SK-N-SH treated with all-trans-retinoic acid at 6 μM for 48 hours (cell line): ENCODE measurements around the gene BACH2.

Source experiments
- ATAC-seq: fragments of 200-7000 bp; cut with Tn5 transposase; 3 replicates; pipeline ENCODE4 v1.9.1; 2020; ENCODE audit warnings: mild to moderate bottlenecking, moderate library complexity
- ARNTL ChIP-seq: fragments of 450-650 bp; formaldehyde crosslinking; IDR thresholded peaks from 2 replicates; pipeline ENCODE4 v1.5.0; 2020; ENCODE audit warnings: low read depth, mild to moderate bottlenecking, moderate library complexity, borderline replicate concordance
- BACH2 ChIP-seq: fragments of 250-450 bp; sonication (Bioruptor Pico); IDR thresholded peaks from 2 replicates; pipeline ENCODE4 v1.9.0; 2021; ENCODE audit warnings: mild to moderate bottlenecking, borderline replicate concordance
- CREB5 ChIP-seq: fragments of 250-450 bp; sonication (Bioruptor Pico); IDR thresholded peaks from 2 replicates; pipeline ENCODE4 v1.5.1; 2020; ENCODE audit warnings: low read depth, mild to moderate bottlenecking, moderate library complexity
- CSDC2 ChIP-seq: fragments of 250-450 bp; sonication (Bioruptor Pico); IDR thresholded peaks from 2 replicates; pipeline ENCODE4 v1.5.0; 2020; ENCODE audit warnings: mild to moderate bottlenecking, moderate library complexity
- ESRRG ChIP-seq: fragments of 250-450 bp; sonication (Bioruptor Pico); IDR thresholded peaks from 2 replicates; pipeline ENCODE4 v1.6.1; 2021; ENCODE audit warnings: mild to moderate bottlenecking
- GLIS3 ChIP-seq: fragments of 250-450 bp; sonication (Bioruptor Pico); IDR thresholded peaks from 2 replicates; pipeline ENCODE4 v1.5.0; 2020; ENCODE audit warnings: mild to moderate bottlenecking, moderate library complexity
- OSR1 ChIP-seq: fragments of 250-450 bp; sonication (Bioruptor Pico); IDR thresholded peaks from 2 replicates; pipeline ENCODE4 v1.8.0; 2022; ENCODE audit warnings: moderate library complexity, mild to moderate bottlenecking, inconsistent platforms
- PPARA ChIP-seq: fragments of 250-450 bp; sonication (Bioruptor Pico); IDR thresholded peaks from 2 replicates; pipeline ENCODE4 v1.5.0; 2020; ENCODE audit warnings: mild to moderate bottlenecking, borderline replicate concordance
- RARB ChIP-seq: fragments of 250-450 bp; sonication (Bioruptor Pico); IDR thresholded peaks from 2 replicates; pipeline ENCODE4 v1.8.0; 2021; ENCODE audit warnings: mild to moderate bottlenecking, moderate library complexity
- SNAI2 ChIP-seq: fragments of 250-450 bp; sonication (Bioruptor Pico); IDR thresholded peaks from 2 replicates; pipeline ENCODE4 v1.5.0; 2020; ENCODE audit warnings: mild to moderate bottlenecking, moderate library complexity
- TCF4 ChIP-seq: fragments of 250-450 bp; sonication (Bioruptor Pico); IDR thresholded peaks from 2 replicates; pipeline ENCODE4 v1.8.0; 2021; ENCODE audit warnings: mild to moderate bottlenecking, moderate library complexity, borderline replicate concordance
- TOX ChIP-seq: fragments of 250-450 bp; sonication (Bioruptor Pico); IDR thresholded peaks from 2 replicates; pipeline ENCODE4 v1.8.0; 2021; ENCODE audit warnings: mild to moderate bottlenecking, moderate library complexity, borderline replicate concordance
- ZC3H10 ChIP-seq: fragments of 250-450 bp; sonication (Bioruptor Pico); IDR thresholded peaks from 2 replicates; pipeline ENCODE4 v1.5.1; 2021; ENCODE audit warnings: mild to moderate bottlenecking, moderate library complexity
- ZFP3 ChIP-seq: fragments of 250-450 bp; sonication (Bioruptor Pico); IDR thresholded peaks from 2 replicates; pipeline ENCODE4 v1.5.0; 2020; ENCODE audit warnings: mild to moderate bottlenecking, moderate library complexity
- ZFP30 ChIP-seq: fragments of 450-650 bp; formaldehyde crosslinking; IDR thresholded peaks from 2 replicates; pipeline ENCODE4 v1.5.0; 2022; ENCODE audit warnings: mild to moderate bottlenecking, moderate library complexity
- ZNF565 ChIP-seq: fragments of 450-650 bp; formaldehyde crosslinking; conservative IDR thresholded peaks from 2 replicates; pipeline ENCODE4 v1.5.0; 2020; ENCODE audit warnings: low read depth, mild to moderate bottlenecking, moderate library complexity
- ZNF70 ChIP-seq: fragments of 450-650 bp; formaldehyde crosslinking; IDR thresholded peaks from 2 replicates; pipeline ENCODE4 v1.5.0; 2020; ENCODE audit warnings: mild to moderate bottlenecking, moderate library complexity
- ZNF8 ChIP-seq: fragments of 450-650 bp; formaldehyde crosslinking; IDR thresholded peaks from 2 replicates; pipeline ENCODE4 v1.5.0; 2020; ENCODE audit warnings: mild to moderate bottlenecking, moderate library complexity
- TF ChIP-seq, protein P1 (sequence below): fragments of 250-450 bp; sonication (Bioruptor Pico); IDR thresholded peaks from 2 replicates; pipeline ENCODE4 v1.5.1; 2021; ENCODE audit warnings: mild to moderate bottlenecking, moderate library complexity
- TF ChIP-seq, protein P2 (sequence below): fragments of 250-450 bp; sonication (Bioruptor Pico); IDR thresholded peaks from 2 replicates; pipeline ENCODE4 v1.5.0; 2020; ENCODE audit warnings: mild to moderate bottlenecking, moderate library complexity
- TF ChIP-seq, protein P3 (sequence below): fragments of 250-450 bp; sonication (Bioruptor Pico); IDR thresholded peaks from 2 replicates; pipeline ENCODE4 v1.8.0; 2020; ENCODE audit warnings: mild to moderate bottlenecking, moderate library complexity, borderline replicate concordance
- TF ChIP-seq, protein P4 (sequence below): fragments of 250-450 bp; sonication (Bioruptor Pico); IDR thresholded peaks from 2 replicates; pipeline ENCODE4 v1.8.0; 2021; ENCODE audit warnings: low read depth, mild to moderate bottlenecking, moderate library complexity, borderline replicate concordance

BACH2 gene

DNA sequence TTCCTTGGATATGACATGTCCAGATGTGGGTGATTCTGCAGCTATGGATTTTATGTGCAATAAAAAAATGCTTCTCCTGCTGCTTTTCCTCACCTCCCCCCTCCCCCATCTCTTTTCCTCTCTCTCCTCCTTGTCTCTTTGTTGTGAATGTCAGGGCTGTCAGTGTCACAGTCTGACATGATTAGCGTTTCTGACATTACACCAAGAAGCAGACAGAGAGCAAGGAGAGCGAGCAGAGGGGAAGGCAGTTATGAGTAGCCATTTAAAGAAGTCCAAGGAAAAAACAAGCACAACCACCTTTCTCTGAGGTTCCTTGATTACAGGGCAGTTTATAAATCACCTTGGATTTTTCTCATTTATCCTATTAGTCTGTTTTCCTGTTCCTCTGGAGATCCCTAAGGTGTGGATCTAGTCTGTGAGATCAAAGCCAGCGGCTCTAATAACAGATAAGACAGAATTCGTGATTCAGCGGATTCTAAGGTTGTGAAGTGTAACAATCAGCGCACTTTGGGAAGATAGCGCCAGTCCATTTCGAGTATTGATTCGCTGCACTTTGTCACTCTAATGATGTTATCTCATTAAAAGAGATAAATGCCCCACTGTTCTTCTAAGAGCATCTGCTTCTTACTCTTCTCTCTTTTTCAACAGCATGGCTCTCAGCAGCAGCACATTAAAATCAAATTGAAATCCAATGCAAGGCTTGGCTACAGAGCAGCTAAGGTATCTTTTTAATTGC is 101.4 kb downstream of the BACH2 start (continued):
- TF ChIP-seq RARB: no peak

DNA sequence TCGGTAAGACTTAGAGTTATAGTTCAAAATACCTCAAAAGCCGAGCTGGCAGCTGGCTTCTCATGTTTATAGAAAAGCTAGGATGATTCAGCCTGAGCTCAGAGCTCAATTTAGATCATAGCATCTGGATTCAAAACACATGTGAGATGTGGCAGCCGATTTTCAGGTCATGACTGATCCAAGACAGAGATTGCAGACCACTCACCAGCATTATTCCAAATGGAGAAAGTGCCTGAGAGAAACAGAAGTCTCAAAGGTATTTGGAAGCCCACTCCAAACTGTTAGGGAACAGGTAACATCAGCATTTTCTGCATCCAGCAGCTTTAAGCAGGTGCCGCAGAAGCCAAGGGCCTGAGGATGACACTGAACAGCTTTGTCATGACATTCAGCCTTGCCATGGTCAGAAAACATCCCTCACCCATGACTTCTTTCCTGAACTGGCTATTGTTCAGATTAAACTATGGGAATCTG is 102.2 kb downstream of the BACH2 start:
- ATAC-seq: peak; percentile 92
- TF ChIP-seq RARB (no peak), ZNF565 (no peak), ARNTL (CRISPR knock-in tag) (no peak), ZNF70 (no peak), TOX (CRISPR knock-in tag) (no peak), OSR1 (no peak), ZC3H10 (CRISPR knock-in tag) (no peak), ZNF8 (no peak), SNAI2 (CRISPR knock-in tag) (0 out of 2 replicates have a peak, but pooled peaks have one; percentile 20), CREB5 (peak; percentile 30; the same call in 1 of the 2 replicates), TCF4 (peak; percentile 92; the same call in 1 of the 2 replicates), GLIS3 (CRISPR knock-in tag) (no peak), CSDC2 (CRISPR knock-in tag) (no peak), ESRRG (no peak)
- TF ChIP-seq, protein P1, sequence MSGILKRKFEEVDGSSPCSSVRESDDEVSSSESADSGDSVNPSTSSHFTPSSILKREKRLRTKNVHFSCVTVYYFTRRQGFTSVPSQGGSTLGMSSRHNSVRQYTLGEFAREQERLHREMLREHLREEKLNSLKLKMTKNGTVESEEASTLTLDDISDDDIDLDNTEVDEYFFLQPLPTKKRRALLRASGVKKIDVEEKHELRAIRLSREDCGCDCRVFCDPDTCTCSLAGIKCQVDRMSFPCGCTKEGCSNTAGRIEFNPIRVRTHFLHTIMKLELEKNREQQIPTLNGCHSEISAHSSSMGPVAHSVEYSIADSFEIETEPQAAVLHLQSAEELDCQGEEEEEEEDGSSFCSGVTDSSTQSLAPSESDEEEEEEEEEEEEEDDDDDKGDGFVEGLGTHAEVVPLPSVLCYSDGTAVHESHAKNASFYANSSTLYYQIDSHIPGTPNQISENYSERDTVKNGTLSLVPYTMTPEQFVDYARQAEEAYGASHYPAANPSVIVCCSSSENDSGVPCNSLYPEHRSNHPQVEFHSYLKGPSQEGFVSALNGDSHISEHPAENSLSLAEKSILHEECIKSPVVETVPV (CRISPR knock-in tag): no peak
- TF ChIP-seq, protein P2, sequence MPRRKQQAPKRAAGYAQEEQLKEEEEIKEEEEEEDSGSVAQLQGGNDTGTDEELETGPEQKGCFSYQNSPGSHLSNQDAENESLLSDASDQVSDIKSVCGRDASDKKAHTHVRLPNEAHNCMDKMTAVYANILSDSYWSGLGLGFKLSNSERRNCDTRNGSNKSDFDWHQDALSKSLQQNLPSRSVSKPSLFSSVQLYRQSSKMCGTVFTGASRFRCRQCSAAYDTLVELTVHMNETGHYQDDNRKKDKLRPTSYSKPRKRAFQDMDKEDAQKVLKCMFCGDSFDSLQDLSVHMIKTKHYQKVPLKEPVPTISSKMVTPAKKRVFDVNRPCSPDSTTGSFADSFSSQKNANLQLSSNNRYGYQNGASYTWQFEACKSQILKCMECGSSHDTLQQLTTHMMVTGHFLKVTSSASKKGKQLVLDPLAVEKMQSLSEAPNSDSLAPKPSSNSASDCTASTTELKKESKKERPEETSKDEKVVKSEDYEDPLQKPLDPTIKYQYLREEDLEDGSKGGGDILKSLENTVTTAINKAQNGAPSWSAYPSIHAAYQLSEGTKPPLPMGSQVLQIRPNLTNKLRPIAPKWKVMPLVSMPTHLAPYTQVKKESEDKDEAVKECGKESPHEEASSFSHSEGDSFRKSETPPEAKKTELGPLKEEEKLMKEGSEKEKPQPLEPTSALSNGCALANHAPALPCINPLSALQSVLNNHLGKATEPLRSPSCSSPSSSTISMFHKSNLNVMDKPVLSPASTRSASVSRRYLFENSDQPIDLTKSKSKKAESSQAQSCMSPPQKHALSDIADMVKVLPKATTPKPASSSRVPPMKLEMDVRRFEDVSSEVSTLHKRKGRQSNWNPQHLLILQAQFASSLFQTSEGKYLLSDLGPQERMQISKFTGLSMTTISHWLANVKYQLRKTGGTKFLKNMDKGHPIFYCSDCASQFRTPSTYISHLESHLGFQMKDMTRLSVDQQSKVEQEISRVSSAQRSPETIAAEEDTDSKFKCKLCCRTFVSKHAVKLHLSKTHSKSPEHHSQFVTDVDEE: peak; percentile 62; the same call in 1 of the 2 replicates
- TF ChIP-seq, protein P3, sequence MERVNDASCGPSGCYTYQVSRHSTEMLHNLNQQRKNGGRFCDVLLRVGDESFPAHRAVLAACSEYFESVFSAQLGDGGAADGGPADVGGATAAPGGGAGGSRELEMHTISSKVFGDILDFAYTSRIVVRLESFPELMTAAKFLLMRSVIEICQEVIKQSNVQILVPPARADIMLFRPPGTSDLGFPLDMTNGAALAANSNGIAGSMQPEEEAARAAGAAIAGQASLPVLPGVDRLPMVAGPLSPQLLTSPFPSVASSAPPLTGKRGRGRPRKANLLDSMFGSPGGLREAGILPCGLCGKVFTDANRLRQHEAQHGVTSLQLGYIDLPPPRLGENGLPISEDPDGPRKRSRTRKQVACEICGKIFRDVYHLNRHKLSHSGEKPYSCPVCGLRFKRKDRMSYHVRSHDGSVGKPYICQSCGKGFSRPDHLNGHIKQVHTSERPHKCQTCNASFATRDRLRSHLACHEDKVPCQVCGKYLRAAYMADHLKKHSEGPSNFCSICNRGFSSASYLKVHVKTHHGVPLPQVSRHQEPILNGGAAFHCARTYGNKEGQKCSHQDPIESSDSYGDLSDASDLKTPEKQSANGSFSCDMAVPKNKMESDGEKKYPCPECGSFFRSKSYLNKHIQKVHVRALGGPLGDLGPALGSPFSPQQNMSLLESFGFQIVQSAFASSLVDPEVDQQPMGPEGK (CRISPR knock-in tag): no peak
- TF ChIP-seq, all 23 proteins: peak for 4

GRCh38 chr6:90193359-90193758 is 103.3 kb downstream of the BACH2 start:
- TF ChIP-seq TCF4 (no peak), ZFP3 (CRISPR knock-in tag) (no peak), OSR1 (no peak), BACH2 (CRISPR knock-in tag) (no peak), ZFP30 (CRISPR knock-in tag) (no peak)
- TF ChIP-seq, protein P1 (CRISPR knock-in tag): no peak
- ATAC-seq: no peak

GRCh38 chr6:90192857-90193256 is 103.8 kb downstream of the BACH2 start:
- ATAC-seq: no peak
- TF ChIP-seq, protein P1 (CRISPR knock-in tag): no peak
- TF ChIP-seq RARB (no peak), PPARA (CRISPR knock-in tag) (no peak), ZFP30 (CRISPR knock-in tag) (no peak), OSR1 (no peak), ZNF565 (no peak), ESRRG (no peak), ZFP3 (CRISPR knock-in tag) (no peak)
- TF ChIP-seq, protein P3 (CRISPR knock-in tag): no peak
- TF ChIP-seq, protein P4, sequence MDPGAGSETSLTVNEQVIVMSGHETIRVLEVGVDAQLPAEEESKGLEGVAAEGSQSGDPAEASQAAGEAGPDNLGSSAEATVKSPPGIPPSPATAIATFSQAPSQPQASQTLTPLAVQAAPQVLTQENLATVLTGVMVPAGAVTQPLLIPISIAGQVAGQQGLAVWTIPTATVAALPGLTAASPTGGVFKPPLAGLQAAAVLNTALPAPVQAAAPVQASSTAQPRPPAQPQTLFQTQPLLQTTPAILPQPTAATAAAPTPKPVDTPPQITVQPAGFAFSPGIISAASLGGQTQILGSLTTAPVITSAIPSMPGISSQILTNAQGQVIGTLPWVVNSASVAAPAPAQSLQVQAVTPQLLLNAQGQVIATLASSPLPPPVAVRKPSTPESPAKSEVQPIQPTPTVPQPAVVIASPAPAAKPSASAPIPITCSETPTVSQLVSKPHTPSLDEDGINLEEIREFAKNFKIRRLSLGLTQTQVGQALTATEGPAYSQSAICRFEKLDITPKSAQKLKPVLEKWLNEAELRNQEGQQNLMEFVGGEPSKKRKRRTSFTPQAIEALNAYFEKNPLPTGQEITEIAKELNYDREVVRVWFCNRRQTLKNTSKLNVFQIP: no peak
